GM12874 (cell line): ENCODE data around the gene ZIC3.

Experiments used
- TF ChIP-seq, protein P1 (sequence below): IDR thresholded peaks from 2 replicates; pipeline ENCODE4 v1.5.1; 2011; ENCODE audit warnings: low read depth, mild to moderate bottlenecking, control low read depth, low read length, moderate library complexity; ENCODE audit not compliant: insufficient read depth

The ZIC3 gene

DNA sequence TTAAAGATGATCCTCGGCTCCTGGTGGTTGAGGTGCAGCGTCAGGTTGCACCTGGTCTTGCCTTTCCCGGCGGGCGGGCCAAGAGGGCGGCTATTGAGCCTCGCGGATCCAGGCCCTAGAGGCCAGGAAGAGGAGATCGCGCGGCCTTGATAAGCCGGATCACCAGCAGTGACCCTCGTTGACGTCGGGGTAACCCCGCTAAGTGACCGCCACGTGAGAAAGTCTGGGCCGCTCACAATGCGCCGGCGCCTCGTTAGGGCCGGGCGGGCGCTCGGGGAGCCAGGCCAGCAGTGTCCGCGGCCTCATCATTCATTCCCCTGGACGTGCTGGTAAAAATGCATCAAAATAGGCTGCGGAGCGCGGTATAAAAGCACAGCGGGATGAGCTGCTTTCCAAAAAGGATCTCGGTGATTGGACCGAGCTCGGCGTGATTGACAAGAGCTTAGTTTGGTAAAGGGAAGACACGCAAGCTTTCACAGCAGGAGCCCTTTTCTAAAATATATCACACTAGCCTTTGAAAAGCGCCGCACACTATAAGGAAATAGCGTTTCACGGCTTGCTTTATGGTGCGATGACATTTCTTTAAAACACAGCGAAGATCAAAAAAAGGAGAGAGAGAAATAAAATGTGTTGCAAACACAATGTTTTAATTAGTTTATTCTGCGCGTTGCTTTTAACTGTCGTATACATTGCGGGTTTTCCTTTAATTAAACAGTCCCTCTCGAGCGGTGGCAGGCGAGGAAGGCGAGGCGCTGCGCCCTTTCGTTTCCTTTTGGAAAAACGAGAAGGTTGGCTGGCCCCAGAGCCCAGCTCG is 15.9 kb upstream of the ZIC3 start:
- TF ChIP-seq, protein P1, sequence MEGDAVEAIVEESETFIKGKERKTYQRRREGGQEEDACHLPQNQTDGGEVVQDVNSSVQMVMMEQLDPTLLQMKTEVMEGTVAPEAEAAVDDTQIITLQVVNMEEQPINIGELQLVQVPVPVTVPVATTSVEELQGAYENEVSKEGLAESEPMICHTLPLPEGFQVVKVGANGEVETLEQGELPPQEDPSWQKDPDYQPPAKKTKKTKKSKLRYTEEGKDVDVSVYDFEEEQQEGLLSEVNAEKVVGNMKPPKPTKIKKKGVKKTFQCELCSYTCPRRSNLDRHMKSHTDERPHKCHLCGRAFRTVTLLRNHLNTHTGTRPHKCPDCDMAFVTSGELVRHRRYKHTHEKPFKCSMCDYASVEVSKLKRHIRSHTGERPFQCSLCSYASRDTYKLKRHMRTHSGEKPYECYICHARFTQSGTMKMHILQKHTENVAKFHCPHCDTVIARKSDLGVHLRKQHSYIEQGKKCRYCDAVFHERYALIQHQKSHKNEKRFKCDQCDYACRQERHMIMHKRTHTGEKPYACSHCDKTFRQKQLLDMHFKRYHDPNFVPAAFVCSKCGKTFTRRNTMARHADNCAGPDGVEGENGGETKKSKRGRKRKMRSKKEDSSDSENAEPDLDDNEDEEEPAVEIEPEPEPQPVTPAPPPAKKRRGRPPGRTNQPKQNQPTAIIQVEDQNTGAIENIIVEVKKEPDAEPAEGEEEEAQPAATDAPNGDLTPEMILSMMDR, result no peak

DNA sequence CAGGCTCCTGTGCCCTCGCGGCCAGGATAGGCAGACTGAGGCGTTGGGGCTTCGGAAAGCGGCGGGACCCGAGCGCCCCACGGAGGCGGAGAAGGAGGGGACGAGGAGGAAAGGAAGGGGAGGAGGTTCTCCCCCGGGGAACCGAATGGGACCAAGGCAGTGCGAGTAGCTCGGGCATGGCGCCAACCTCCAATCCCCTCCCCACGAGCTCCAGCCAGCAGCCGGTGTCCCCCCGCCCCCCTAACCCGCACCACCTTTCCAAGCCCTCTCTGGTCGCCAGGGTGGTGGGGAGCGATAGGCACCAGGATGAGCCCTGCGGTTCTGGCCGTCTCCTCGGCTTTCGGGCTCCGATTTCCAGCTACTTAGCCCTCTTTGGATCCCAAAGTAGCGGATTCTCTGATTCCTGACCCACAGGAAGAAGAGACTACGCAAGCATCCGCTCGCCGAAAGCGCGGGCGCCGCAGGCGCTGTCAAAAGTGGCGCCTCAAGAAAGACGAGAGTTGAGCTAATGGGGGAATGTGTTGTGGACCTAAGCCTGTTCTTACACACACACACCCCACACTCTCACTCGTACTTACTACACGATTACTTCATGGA is 15.2 kb upstream of the ZIC3 start:
- TF ChIP-seq, protein P1, result no peak

GRCh38 chrX:137562096-137562495 is 3.8 kb upstream of the ZIC3 start:
- TF ChIP-seq, protein P1, result no peak

- TF ChIP-seq, protein P1, result no peak
These were observed 2.0 kb upstream of the ZIC3 start for GRCh38 chrX:137563681-137564651.

- TF ChIP-seq, protein P1, result no peak
These were observed 516 bp upstream of the ZIC3 start for GRCh38 chrX:137565318-137565904.

DNA sequence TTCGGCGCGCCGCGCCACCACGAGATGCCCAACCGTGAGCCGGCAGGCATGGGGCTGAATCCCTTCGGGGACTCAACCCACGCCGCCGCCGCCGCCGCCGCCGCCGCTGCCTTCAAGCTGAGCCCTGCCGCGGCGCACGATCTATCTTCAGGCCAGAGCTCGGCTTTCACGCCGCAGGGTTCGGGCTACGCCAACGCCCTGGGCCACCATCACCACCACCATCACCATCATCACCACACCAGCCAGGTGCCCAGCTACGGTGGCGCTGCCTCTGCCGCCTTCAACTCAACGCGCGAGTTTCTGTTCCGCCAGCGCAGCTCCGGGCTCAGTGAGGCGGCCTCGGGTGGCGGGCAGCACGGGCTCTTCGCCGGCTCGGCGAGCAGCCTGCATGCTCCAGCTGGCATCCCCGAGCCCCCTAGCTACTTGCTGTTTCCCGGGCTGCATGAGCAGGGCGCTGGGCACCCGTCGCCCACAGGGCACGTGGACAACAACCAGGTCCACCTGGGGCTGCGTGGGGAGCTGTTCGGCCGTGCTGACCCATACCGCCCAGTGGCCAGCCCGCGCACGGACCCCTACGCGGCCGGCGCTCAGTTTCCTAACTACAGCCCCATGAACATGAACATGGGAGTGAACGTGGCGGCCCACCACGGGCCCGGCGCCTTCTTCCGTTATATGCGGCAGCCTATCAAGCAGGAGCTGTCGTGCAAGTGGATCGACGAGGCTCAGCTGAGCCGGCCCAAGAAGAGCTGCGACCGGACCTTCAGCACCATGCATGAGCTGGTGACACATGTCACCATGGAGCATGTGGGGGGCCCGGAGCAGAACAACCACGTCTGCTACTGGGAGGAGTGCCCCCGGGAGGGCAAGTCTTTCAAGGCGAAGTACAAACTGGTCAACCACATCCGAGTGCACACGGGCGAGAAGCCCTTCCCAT is 1.1 kb downstream of the ZIC3 start:
- TF ChIP-seq, protein P1, result no peak
